Bronchial epithelial cell (primary cell): ENCODE data around the gene AKR1B15. TPM values are rescaled to one million over a fixed set of nuclear protein-coding genes. Genes with fewer than 3 reads are reported as not detected.
A peak's percentile ranks its signal among the peaks of the same experiment; 100 is the strongest.

Experiments used
- DNase-seq: peaks from one replicate; pipeline ENCODE4 v3.0.0-alpha.2; 2010; ENCODE audit warnings: low read depth
- FAIRE-seq: peaks from 2 replicates; lab custom pipeline; 2011; peaks lifted over from hg19 to GRCh38; lab: Jason Lieb, UNC
- H3K27me3 ChIP-seq: 2 replicates; pipeline ENCODE4 v1.5.1; 2011; ENCODE audit warnings: low read length; ENCODE audit not compliant: control insufficient read depth, insufficient read depth
- H3K36me3 ChIP-seq: 2 replicates; pipeline ENCODE4 v1.5.1; 2011; ENCODE audit warnings: low read length; ENCODE audit not compliant: control insufficient read depth, insufficient read depth
- H3K4me3 ChIP-seq: 2 replicates; pipeline ENCODE4 v1.5.1; 2011; ENCODE audit warnings: mild to moderate bottlenecking, low read depth, low read length, control low read depth
- CTCF ChIP-seq: IDR thresholded peaks from 2 replicates; pipeline ENCODE4 v1.5.1; 2011; ENCODE audit warnings: mild to moderate bottlenecking, moderate library complexity, low read length, control low read depth, inconsistent platforms; ENCODE audit not compliant: insufficient read depth, severe bottlenecking
- total RNA-seq: library from RNA; depleted of rRNA; stranded (reverse); fragments of >200 nt; gene quantifications from 2 replicates; pipeline ENCODE4 v1.2.1, GENCODE V29; 2014

The AKR1B15 gene
- total RNA-seq, 1 donor from 2014 or later: under 0.01 TPM

GRCh38 chr7:134593530-134594392 is 44.9 kb downstream of the AKR1B15 start:
- FAIRE-seq (no peak), DNase-seq (peak; percentile 78)
- no peaks in the 10 kb centered on the region for H3K27me3 ChIP-seq
- no peak overlapping the region for H3K4me3 ChIP-seq
- H3K36me3 ChIP-seq: no peaks in the 10 kb centered on the region
- no peak for TF ChIP-seq CTCF

- no peaks in the 10 kb centered on the region for H3K36me3 ChIP-seq
- no peaks in the 10 kb centered on the region for H3K27me3 ChIP-seq
- no peak overlapping the region for H3K4me3 ChIP-seq
- FAIRE-seq: no peak
- no peak for DNase-seq
- no peak for TF ChIP-seq CTCF
Measured at GRCh38 chr7:134594877-134595276, 46.0 kb downstream of the AKR1B15 start.

GRCh38 chr7:134599371-134599770 is 50.5 kb downstream of the AKR1B15 start:
- H3K36me3 ChIP-seq: no peaks in the 10 kb centered on the region

GRCh38 chr7:134601459-134601858 is 52.5 kb downstream of the AKR1B15 start:
- H3K36me3 ChIP-seq: no peaks in the 10 kb centered on the region
- no peak overlapping the region for H3K4me3 ChIP-seq
- no peak for DNase-seq
- no peak for TF ChIP-seq CTCF
- H3K27me3 ChIP-seq: no peaks in the 10 kb centered on the region
- FAIRE-seq: no peak

More at GRCh38 chr7:134599371-134599770, 50.5 kb downstream of the AKR1B15 start:
- no peak for DNase-seq
- no peak for TF ChIP-seq CTCF
- no peaks in the 10 kb centered on the region for H3K27me3 ChIP-seq
- FAIRE-seq: no peak
- no peak overlapping the region for H3K4me3 ChIP-seq

GRCh38 chr7:134602881-134603451 is 54.1 kb downstream of the AKR1B15 start:
- Histone ChIP-seq H3K4me3 (no peak overlapping the region), H3K36me3 (no peaks in the 10 kb centered on the region), H3K27me3 (no peaks in the 10 kb centered on the region)
- DNase-seq (peak; percentile 35), FAIRE-seq (no peak)
- TF ChIP-seq CTCF: no peak
